K562 (cell line): ENCODE measurements around the gene THYN1. TPM values are rescaled to one million over a fixed set of nuclear protein-coding genes. Genes with fewer than 3 reads are reported as not detected.
A peak's percentile ranks its signal among the peaks of the same experiment; 100 is the strongest.

Source experiments
- ATAC-seq: fragments of 200-7000 bp; cut with Tn5 transposase; 3 replicates; pipeline ENCODE4 v1.9.1; 2020; ENCODE audit warnings: moderate library complexity
- BruUV-seq: library from RNA; stranded (reverse); fragments of 400-500 nt; replicated peaks from 2 replicates; lab custom pipeline; 2021; lab: Mats Ljungman, UMichigan
- CTCF ChIA-PET: fragments of 300-600 bp; formaldehyde crosslinking; extraction: SDS; loops from one replicate; lab custom pipeline; 2021; ENCODE audit warnings: low intra/inter-chr PET ratio; lab: Yijun Ruan, JAX
- POLR2A ChIA-PET: fragments of 300-600, 350-650 bp; sonication (Branson Sonifier 250); formaldehyde crosslinking; extraction: SDS; loops from one replicate; lab custom pipeline; 2021; ENCODE audit warnings: antibody characterized with exemption, inconsistent platforms; lab: Yijun Ruan, JAX
- DNase-seq, 4 experiments: peaks; one replicate each; pipeline versions ENCODE4 v3.0.0 to v3.0.0-alpha.2; 2011 to 2018; ENCODE audit warnings: low spot score in 3 of 4, mixed read lengths in 3 of 4; ENCODE audit errors: extremely low read depth in 1 of 4
- FAIRE-seq: peaks from 2 replicates; lab custom pipeline; 2011; peaks lifted over from hg19 to GRCh38; lab: Jason Lieb, UNC
- H2AFZ ChIP-seq: 2 replicates; pipeline ENCODE4 v1.6.0; 2011; ENCODE audit warnings: low read depth, low read length, control low read depth, inconsistent platforms
- H3K27ac ChIP-seq: fragments of 200-600 bp; 3 replicates; pipeline ENCODE4 v1.8.0; 2011; ENCODE audit warnings: low read depth, mild to moderate bottlenecking, control low read depth, inconsistent platforms, low read length, moderate library complexity, mixed read lengths; ENCODE audit errors: extremely low read depth
- H3K27me3 ChIP-seq, 2 experiments: fragments of 300-600 bp in 1 of 2; 2 replicates in 1 of 2; 3 replicates in 1 of 2; pipeline versions ENCODE4 v1.6.0 to v1.8.0; 2011; ENCODE audit warnings: inconsistent platforms in 2 of 2, low read length in 2 of 2, mild to moderate bottlenecking in 1 of 2, mixed read lengths in 1 of 2, moderate library complexity in 1 of 2; ENCODE audit not compliant: control insufficient read depth in 2 of 2, insufficient read depth in 2 of 2
- H3K36me3 ChIP-seq: fragments of 300-600 bp; 3 replicates; pipeline ENCODE4 v1.8.0; 2011; ENCODE audit warnings: mild to moderate bottlenecking, low read length, inconsistent platforms; ENCODE audit not compliant: control insufficient read depth, insufficient read depth
- H3K4me1 ChIP-seq, 2 experiments: fragments of 200-600 bp in 1 of 2; replicated peaks in 1 of 2; 2 replicates in 1 of 2; 3 replicates in 1 of 2; pipeline versions ENCODE4 v1.5.1 to v1.8.0; 2011; ENCODE audit warnings: inconsistent platforms in 2 of 2, low read length in 2 of 2, mild to moderate bottlenecking in 1 of 2, mixed read lengths in 1 of 2, moderate library complexity in 1 of 2; ENCODE audit not compliant: control insufficient read depth in 2 of 2, insufficient read depth in 2 of 2
- H3K4me2 ChIP-seq: 2 replicates; pipeline ENCODE4 v1.6.1; 2011; ENCODE audit warnings: low read length, control low read depth, inconsistent platforms, mixed read lengths; ENCODE audit not compliant: insufficient read depth
- H3K4me3 ChIP-seq: fragments of 200-600 bp; sonication (generic), shearing (Covaris generic); 2 replicates; pipeline ENCODE4 v1.5.1; 2016; ENCODE audit warnings: control low read depth, inconsistent platforms
- H3K79me2 ChIP-seq: fragments of 200-600 bp; 3 replicates; pipeline ENCODE4 v1.8.0; 2011; ENCODE audit warnings: low read length, inconsistent platforms; ENCODE audit not compliant: control insufficient read depth, insufficient read depth
- H3K9ac ChIP-seq, 2 experiments: 2 replicates each; pipeline versions ENCODE4 v1.6.0 to v1.6.1; 2011; ENCODE audit warnings: low read depth in 2 of 2, low read length in 2 of 2, control low read depth in 1 of 2, inconsistent platforms in 1 of 2, mild to moderate bottlenecking in 1 of 2, mixed read lengths in 1 of 2; ENCODE audit not compliant: insufficient read depth in 1 of 2
- H3K9me1 ChIP-seq: one replicate; pipeline ENCODE4 v1.6.0; 2011; ENCODE audit warnings: inconsistent platforms, mild to moderate bottlenecking, low read length, moderate library complexity; ENCODE audit not compliant: control insufficient read depth, insufficient read depth
- H3K9me3 ChIP-seq: replicated peaks from 2 replicates; pipeline ENCODE4 v1.5.1; 2011; ENCODE audit warnings: low read depth, low read length, inconsistent platforms; ENCODE audit not compliant: control insufficient read depth, insufficient read depth
- H4K20me1 ChIP-seq: replicated peaks from 2 replicates; pipeline ENCODE4 v1.6.1; 2011; ENCODE audit warnings: low read length, inconsistent platforms, mixed read lengths; ENCODE audit not compliant: control insufficient read depth, insufficient read depth
- C11orf30 ChIP-seq: fragments of 450-650 bp; IDR thresholded peaks from 2 replicates; pipeline ENCODE4 v1.6.1; 2016; ENCODE audit warnings: low read depth, mild to moderate bottlenecking
- EZH2 ChIP-seq: IDR thresholded peaks from 2 replicates; pipeline ENCODE4 v1.6.1; 2012; ENCODE audit warnings: low read depth, mild to moderate bottlenecking, inconsistent platforms, low read length, borderline replicate concordance
- IRF9 ChIP-seq: fragments of 450-650 bp; IDR thresholded peaks from 2 replicates; pipeline ENCODE4 v1.6.1; 2016; ENCODE audit warnings: missing biosample characterization, missing genetic modification characterization
- MXI1 ChIP-seq: IDR thresholded peaks from 2 replicates; pipeline ENCODE4 v1.6.1; 2011; ENCODE audit warnings: low read depth, mild to moderate bottlenecking, improper control_type of control experiment, low read length
- ZBTB1 ChIP-seq: sonication (generic); formaldehyde crosslinking; IDR thresholded peaks from 2 replicates; pipeline ENCODE4 v1.8.1; 2023; ENCODE audit warnings: missing genetic modification reagents, low read depth, mild to moderate bottlenecking, borderline replicate concordance
- WGBS: fragments of 100-300 bp; shearing (Covaris generic); methylation state at CpG from one replicate; pipeline ENCODE4 v1.1.6; 2016; ENCODE audit warnings: low coverage, mixed read lengths; ENCODE audit not compliant: insufficient coverage; ENCODE audit errors: missing lambda C conversion rate; 5-methylcytosine and 5-hydroxymethylcytosine counted together
- in situ Hi-C: fragments of 300-500 bp; cut with MboI; formaldehyde crosslinking; loops from 4 replicates; pipeline ENCODE4 v1.15.0; 2018; ENCODE audit warnings: inconsistent platforms, mixed read lengths
- intact Hi-C: fragments of 100-400 bp; cut with micrococcal nuclease; formaldehyde crosslinking; loops from 2 replicates; pipeline ENCODE4 v1.14.2; 2022
- polyA plus RNA-seq, 8 experiments: library from polyadenylated mRNA; depleted of rRNA in 4 of 8; stranded (reverse) in 5 of 8; unstranded in 3 of 8; fragments of >200 nt; fragmentation: Nextera tagmentation in 2 of 8; fragmentation: Illumina TruSeq in 1 of 8; extraction: Ambion mirVana in 2 of 8; extraction: Trizol in 1 of 8; gene quantifications; 2 replicates each; pipeline versions ENCODE4 v1.2.1 to v1.2.3, GENCODE V29; 2011 to 2014; ENCODE audit warnings: inconsistent platforms in 1 of 8, missing spikeins in 1 of 8
- total RNA-seq, 7 experiments: library from RNA; depleted of rRNA in 6 of 7; stranded (reverse); fragments of >200 nt in 6 of 7; fragmentation: Illumina TruSeq in 2 of 7; extraction: Trizol in 2 of 7; gene quantifications; 2 replicates each; pipeline versions ENCODE4 v1.2.1 to v1.2.3, GENCODE V29; 2011 to 2021; ENCODE audit warnings: low replicate concordance in 1 of 7
- TF ChIP-seq, protein P1 (sequence below): fragments of 250-450 bp; sonication (Bioruptor Pico); IDR thresholded peaks from 2 replicates; pipeline ENCODE4 v1.5.0; 2022; ENCODE audit warnings: mild to moderate bottlenecking

The THYN1 gene
- total and polyA plus RNA-seq, 9 of the 15 experiments (the other 6 are each of a cell fraction or from before 2014, with no cell fraction given): 54.9 to 279 (median 104) TPM

- TF ChIP-seq IRF9 (tag) (no peak), EZH2 (no peak), C11orf30 (no peak), MXI1 (no peak), ZBTB1 (no peak)
- TF ChIP-seq, protein P1, sequence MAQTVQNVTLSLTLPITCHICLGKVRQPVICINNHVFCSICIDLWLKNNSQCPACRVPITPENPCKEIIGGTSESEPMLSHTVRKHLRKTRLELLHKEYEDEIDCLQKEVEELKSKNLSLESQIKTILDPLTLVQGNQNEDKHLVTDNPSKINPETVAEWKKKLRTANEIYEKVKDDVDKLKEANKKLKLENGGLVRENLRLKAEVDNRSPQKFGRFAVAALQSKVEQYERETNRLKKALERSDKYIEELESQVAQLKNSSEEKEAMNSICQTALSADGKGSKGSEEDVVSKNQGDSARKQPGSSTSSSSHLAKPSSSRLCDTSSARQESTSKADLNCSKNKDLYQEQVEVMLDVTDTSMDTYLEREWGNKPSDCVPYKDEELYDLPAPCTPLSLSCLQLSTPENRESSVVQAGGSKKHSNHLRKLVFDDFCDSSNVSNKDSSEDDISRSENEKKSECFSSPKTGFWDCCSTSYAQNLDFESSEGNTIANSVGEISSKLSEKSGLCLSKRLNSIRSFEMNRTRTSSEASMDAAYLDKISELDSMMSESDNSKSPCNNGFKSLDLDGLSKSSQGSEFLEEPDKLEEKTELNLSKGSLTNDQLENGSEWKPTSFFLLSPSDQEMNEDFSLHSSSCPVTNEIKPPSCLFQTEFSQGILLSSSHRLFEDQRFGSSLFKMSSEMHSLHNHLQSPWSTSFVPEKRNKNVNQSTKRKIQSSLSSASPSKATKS (CRISPR knock-in tag): no peak
- Histone ChIP-seq H3K4me3 (no peak overlapping the region), H3K79me2 (peaks cover 91% of the 10 kb centered on the region), H4K20me1 (peaks cover 3% of the 10 kb centered on the region; the same call in 1 of the 2 replicates), H2AFZ (no peak overlapping the region), H3K27me3 (no peaks in the 10 kb centered on the region), H3K9me3 (no peaks in the 10 kb centered on the region), H3K9me1 (peaks cover 5% of the 10 kb centered on the region), H3K4me2 (peak overlapping the region; percentile 24; the same call in 1 of the 2 replicates), H3K36me3 (peaks cover 38% of the 10 kb centered on the region), H3K9ac (peak overlapping the region; percentile 32 to 98; a peak in 2 of 4 replicates), H3K4me1 (peaks cover 16 to 44% of the 10 kb centered on the region in 2 experiments; a peak in 4 of 5 replicates), H3K27ac (no peak overlapping the region)
- ATAC-seq: no peak
- intact Hi-C loops (no loop called here), in situ Hi-C loops (no loop called here)
- no peak for DNase-seq
- whole genome bisulfite sequencing: 77% methylated on average over 5 of the region's 5 CpGs
- FAIRE-seq: no peak
- no TSS peak for BruUV-seq
- ChIA-PET CTCF (no interaction called here), POLR2A (no interaction called here)
Observed at GRCh38 chr11:134226806-134227325, 26.3 kb downstream of the THYN1 start.
